Measurements from ENCODE around the gene SEPTIN14.
"Not testable (repeated sequence)": the region's sequence is repeated elsewhere in the genome, so short reads cannot be mapped to it uniquely, and the experiment has no call there.

SEPTIN14 gene

GRCh38 chr7:55753274-55753862 lies 109.2 kb downstream of the SEPTIN14 start:
- not testable (repeated sequence) for H3K9me3 Mint-ChIP-seq; H3K27ac Mint-ChIP-seq; H3K4me3 Mint-ChIP-seq; H3K36me3 Mint-ChIP-seq (ENCODE audit: low read depth); H3K4me1 Mint-ChIP-seq (ENCODE audit: low read depth); H3K27me3 Mint-ChIP-seq (ENCODE audit: low read depth)

GRCh38 chr7:55744706-55745105 lies 117.8 kb downstream of the SEPTIN14 start:
- not testable (repeated sequence) for H3K9me3 Mint-ChIP-seq; H3K4me3 Mint-ChIP-seq; H3K36me3 Mint-ChIP-seq (ENCODE audit: low read depth); H3K27ac Mint-ChIP-seq; H3K4me1 Mint-ChIP-seq (ENCODE audit: low read depth); H3K27me3 Mint-ChIP-seq (ENCODE audit: low read depth)
